Measurements from ENCODE around the gene RBSN. TPM values are rescaled to one million over a fixed set of nuclear protein-coding genes. Genes with fewer than 3 reads are reported as not detected.

RBSN gene
- total and polyA plus RNA-seq, 2 of the 4 experiments (the other 2 are of a cell fraction) = 8.7 to 33.7 TPM

DNA sequence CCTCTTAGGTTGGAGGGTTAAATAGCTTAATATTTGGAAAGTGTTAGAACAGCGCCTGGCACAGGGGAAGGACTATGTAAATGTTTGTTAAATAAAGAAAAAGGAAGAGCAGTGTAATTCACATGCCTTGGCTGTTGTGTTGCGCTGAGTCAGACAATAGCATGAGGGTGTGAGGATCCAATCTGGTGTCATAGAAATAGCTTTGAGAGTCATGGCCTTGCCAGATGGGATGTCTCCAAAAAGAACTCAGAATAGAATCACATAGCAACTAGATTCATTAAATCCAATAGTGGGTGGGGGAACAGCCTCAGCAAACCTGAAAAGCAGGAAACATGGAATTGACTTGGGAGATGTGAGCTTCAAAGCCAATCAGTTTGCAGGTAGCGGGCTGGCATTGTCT lies 3.9 kb upstream of the RBSN start:
- ATAC-seq (ENCODE audit: low read depth) (no peak), DNase-seq (no peak)
- Histone ChIP-seq H2AK5ac (ENCODE audit: low read depth, low read length) (no peak overlapping the region), H3K4ac (ENCODE audit: low read depth, low read length) (no peak overlapping the region), H3K4me3 (ENCODE audit: insufficient read depth, low read depth, low read length) (no peak overlapping the region), H4K5ac (ENCODE audit: low read depth, low read length) (no peak overlapping the region), H3K4me2 (ENCODE audit: low read depth, low read length) (no peak overlapping the region), H3K27me3 (ENCODE audit: control insufficient read depth, insufficient read depth, low read length) (peaks cover 7% of the 10 kb centered on the region), H3K23ac (ENCODE audit: low read depth, low read length) (no peak overlapping the region), H3K18ac (ENCODE audit: low read depth, low read length) (no peak overlapping the region), H2AK9ac (replicated peaks; ENCODE audit: low read depth, low read length, poor library complexity) (no peak overlapping the region), H2AFZ (replicated peaks; ENCODE audit: low read length, poor library complexity) (no peak overlapping the region), H2BK15ac (ENCODE audit: low read depth, low read length) (no peak overlapping the region), H3K79me1 (ENCODE audit: low read depth in 1 of 2, low read length in 2 of 2) (peaks cover 3 to 17% of the 10 kb centered on the region in 2 experiments; a peak in 3 of 4 replicates), H3K36me3 (ENCODE audit: control insufficient read depth, insufficient read depth, low read length) (no peaks in the 10 kb centered on the region), H3K4me1 (ENCODE audit: control insufficient read depth, insufficient read depth, low read length) (peaks cover 6% of the 10 kb centered on the region), H3K9ac (ENCODE audit: low read depth, low read length) (no peak overlapping the region), H4K91ac (ENCODE audit: insufficient read depth, low read depth, low read length) (no peak overlapping the region), H4K20me1 (ENCODE audit: insufficient read depth, low read length) (no peaks in the 10 kb centered on the region), H2BK20ac (ENCODE audit: low read depth, low read length) (no peak overlapping the region), H3K56ac (ENCODE audit: extremely low read depth, insufficient read depth, low read length) (no peak overlapping the region), H3K9me3 (ENCODE audit: control insufficient read depth, insufficient read depth, low read length) (no peaks in the 10 kb centered on the region), H3K9me1 (ENCODE audit: insufficient read depth, low read length) (peaks cover 12% of the 10 kb centered on the region), H2BK5ac (ENCODE audit: low read depth, low read length, poor library complexity, severe bottlenecking) (no peak overlapping the region), H2BK120ac (ENCODE audit: low read depth, low read length) (no peak overlapping the region), H3K27ac (ENCODE audit: insufficient read depth, low read length) (no peak overlapping the region), H3K14ac (replicated peaks; ENCODE audit: low read depth, low read length) (no peak overlapping the region), H4K8ac (ENCODE audit: low read depth in 2 of 2, low read length in 2 of 2) (no peak overlapping the region)
- no CpG with 5 or more reads among the region's 3 CpGs for WGBS, 2 experiments (ENCODE audit: extremely low coverage in 2 of 2, insufficient read length in 1 of 2)
- BruUV-seq (replicated peaks) = no TSS peak
- TF ChIP-seq RCOR1 (IDR thresholded peaks at IDR 0.05; ENCODE audit: insufficient replicate concordance, low read length) (no peak), NFE2L2 (IDR thresholded peaks at IDR 0.05; ENCODE audit: low read depth, low read length) (no peak), MAZ (IDR thresholded peaks at IDR 0.05; ENCODE audit: borderline replicate concordance, low read depth, low read length) (no peak), CHD1 (IDR thresholded peaks at IDR 0.05; ENCODE audit: low read depth, low read length) (no peak), CEBPB (IDR thresholded peaks at IDR 0.05; ENCODE audit: low read depth, low read length) (no peak)
- TF ChIP-seq, protein P1, sequence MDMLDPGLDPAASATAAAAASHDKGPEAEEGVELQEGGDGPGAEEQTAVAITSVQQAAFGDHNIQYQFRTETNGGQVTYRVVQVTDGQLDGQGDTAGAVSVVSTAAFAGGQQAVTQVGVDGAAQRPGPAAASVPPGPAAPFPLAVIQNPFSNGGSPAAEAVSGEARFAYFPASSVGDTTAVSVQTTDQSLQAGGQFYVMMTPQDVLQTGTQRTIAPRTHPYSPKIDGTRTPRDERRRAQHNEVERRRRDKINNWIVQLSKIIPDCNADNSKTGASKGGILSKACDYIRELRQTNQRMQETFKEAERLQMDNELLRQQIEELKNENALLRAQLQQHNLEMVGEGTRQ (IDR thresholded peaks at IDR 0.05; ENCODE audit: low read depth, low read length) = no peak
- TF ChIP-seq, protein P2, sequence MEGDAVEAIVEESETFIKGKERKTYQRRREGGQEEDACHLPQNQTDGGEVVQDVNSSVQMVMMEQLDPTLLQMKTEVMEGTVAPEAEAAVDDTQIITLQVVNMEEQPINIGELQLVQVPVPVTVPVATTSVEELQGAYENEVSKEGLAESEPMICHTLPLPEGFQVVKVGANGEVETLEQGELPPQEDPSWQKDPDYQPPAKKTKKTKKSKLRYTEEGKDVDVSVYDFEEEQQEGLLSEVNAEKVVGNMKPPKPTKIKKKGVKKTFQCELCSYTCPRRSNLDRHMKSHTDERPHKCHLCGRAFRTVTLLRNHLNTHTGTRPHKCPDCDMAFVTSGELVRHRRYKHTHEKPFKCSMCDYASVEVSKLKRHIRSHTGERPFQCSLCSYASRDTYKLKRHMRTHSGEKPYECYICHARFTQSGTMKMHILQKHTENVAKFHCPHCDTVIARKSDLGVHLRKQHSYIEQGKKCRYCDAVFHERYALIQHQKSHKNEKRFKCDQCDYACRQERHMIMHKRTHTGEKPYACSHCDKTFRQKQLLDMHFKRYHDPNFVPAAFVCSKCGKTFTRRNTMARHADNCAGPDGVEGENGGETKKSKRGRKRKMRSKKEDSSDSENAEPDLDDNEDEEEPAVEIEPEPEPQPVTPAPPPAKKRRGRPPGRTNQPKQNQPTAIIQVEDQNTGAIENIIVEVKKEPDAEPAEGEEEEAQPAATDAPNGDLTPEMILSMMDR (conservative IDR thresholded peaks at IDR 0.05; ENCODE audit: low read depth, low read length) = no peak
- CTCF ChIA-PET = no interaction called here
- POLR2A ChIA-PET (ENCODE audit: unreplicated experiment) = no interaction called here
- in situ Hi-C loops (cut with MboI; ENCODE audit: low sequenced_read_pairs) (loop anchor here (25.0 kb wide), 1 partner anchor 284 kb away; no protein-coding TSS in a partner anchor), dilution Hi-C loops (cut with HindIII; ENCODE audit: low sequenced_read_pairs, unreplicated experiment) (no loop called here), intact Hi-C loops (cut with micrococcal nuclease) (loop anchor here (10.0 kb wide), 1 partner anchor 302 kb away; no protein-coding TSS in a partner anchor)

Measured in IMR-90 (cell line).